GM18867 (cell line): ENCODE data around the gene PLA2G4E.

Experiments used
- ATAC-seq: cut with Tn5 transposase; IDR thresholded peaks from one replicate; pipeline ENCODE4 v1.9.1; 2021; ENCODE audit warnings: mild to moderate bottlenecking, moderate library complexity; ENCODE audit not compliant: unreplicated experiment

The PLA2G4E gene

GRCh38 chr15:41961595-41962202 lies 59.1 kb downstream of the PLA2G4E start:
- ATAC-seq, result no peak

GRCh38 chr15:41961001-41961518 lies 59.8 kb downstream of the PLA2G4E start:
- ATAC-seq, result no peak

- no peak for ATAC-seq
Observed at GRCh38 chr15:41958002-41958420, 62.8 kb downstream of the PLA2G4E start.

- peak; percentile 61 for ATAC-seq
Observed at GRCh38 chr15:41957021-41957897, 63.6 kb downstream of the PLA2G4E start.

GRCh38 chr15:41955807-41956525 lies 64.9 kb downstream of the PLA2G4E start:
- ATAC-seq, result no peak

GRCh38 chr15:41955100-41955499 lies 65.7 kb downstream of the PLA2G4E start:
- ATAC-seq, result no peak

- ATAC-seq, result no peak
Observed at GRCh38 chr15:41954036-41954435, 66.8 kb downstream of the PLA2G4E start.

GRCh38 chr15:41952013-41952563 lies 68.8 kb downstream of the PLA2G4E start:
- ATAC-seq, result no peak

GRCh38 chr15:41951571-41951970 lies 69.3 kb downstream of the PLA2G4E start:
- no peak for ATAC-seq

GRCh38 chr15:41950489-41950888 lies 70.4 kb downstream of the PLA2G4E start:
- ATAC-seq, result no peak

- no peak for ATAC-seq
Observed at GRCh38 chr15:41950127-41950483, 70.7 kb downstream of the PLA2G4E start.

GRCh38 chr15:41949401-41950126 lies 71.3 kb downstream of the PLA2G4E start:
- no peak for ATAC-seq

GRCh38 chr15:41948490-41948889 lies 72.4 kb downstream of the PLA2G4E start:
- ATAC-seq, result no peak

- ATAC-seq, result no peak
Observed at GRCh38 chr15:41946970-41947369, 73.9 kb downstream of the PLA2G4E start.

GRCh38 chr15:41945731-41946130 lies 75.1 kb downstream of the PLA2G4E start:
- no peak for ATAC-seq

GRCh38 chr15:41945221-41945620 lies 75.6 kb downstream of the PLA2G4E start:
- no peak for ATAC-seq

GRCh38 chr15:41944313-41944940 lies 76.4 kb downstream of the PLA2G4E start:
- no peak for ATAC-seq

- ATAC-seq, result no peak
Observed at GRCh38 chr15:41943543-41944312, 77.1 kb downstream of the PLA2G4E start.

- no peak for ATAC-seq
Observed at GRCh38 chr15:41942886-41943285, 78.0 kb downstream of the PLA2G4E start.
